ENCODE measurements around the gene POLK.

Gene POLK

GRCh38 chr5:75623846-75624245 is 112.2 kb downstream of the POLK start:
- Histone ChIP-seq H3K27me3 (ENCODE audit: insufficient read depth, poor library complexity, severe bottlenecking) (no peaks in the 10 kb centered on the region), H3K4me1 (ENCODE audit: insufficient read depth, poor library complexity, severe bottlenecking) (peaks cover 13% of the 10 kb centered on the region), H3K36me3 (ENCODE audit: low read depth) (no peaks in the 10 kb centered on the region), H3K4me3 (ENCODE audit: severe bottlenecking) (no peak overlapping the region), H3K9me3 (ENCODE audit: severe bottlenecking) (no peaks in the 10 kb centered on the region), H3K27ac (ENCODE audit: poor library complexity, severe bottlenecking) (no peak overlapping the region)
- TF ChIP-seq, protein P1, sequence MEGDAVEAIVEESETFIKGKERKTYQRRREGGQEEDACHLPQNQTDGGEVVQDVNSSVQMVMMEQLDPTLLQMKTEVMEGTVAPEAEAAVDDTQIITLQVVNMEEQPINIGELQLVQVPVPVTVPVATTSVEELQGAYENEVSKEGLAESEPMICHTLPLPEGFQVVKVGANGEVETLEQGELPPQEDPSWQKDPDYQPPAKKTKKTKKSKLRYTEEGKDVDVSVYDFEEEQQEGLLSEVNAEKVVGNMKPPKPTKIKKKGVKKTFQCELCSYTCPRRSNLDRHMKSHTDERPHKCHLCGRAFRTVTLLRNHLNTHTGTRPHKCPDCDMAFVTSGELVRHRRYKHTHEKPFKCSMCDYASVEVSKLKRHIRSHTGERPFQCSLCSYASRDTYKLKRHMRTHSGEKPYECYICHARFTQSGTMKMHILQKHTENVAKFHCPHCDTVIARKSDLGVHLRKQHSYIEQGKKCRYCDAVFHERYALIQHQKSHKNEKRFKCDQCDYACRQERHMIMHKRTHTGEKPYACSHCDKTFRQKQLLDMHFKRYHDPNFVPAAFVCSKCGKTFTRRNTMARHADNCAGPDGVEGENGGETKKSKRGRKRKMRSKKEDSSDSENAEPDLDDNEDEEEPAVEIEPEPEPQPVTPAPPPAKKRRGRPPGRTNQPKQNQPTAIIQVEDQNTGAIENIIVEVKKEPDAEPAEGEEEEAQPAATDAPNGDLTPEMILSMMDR (IDR thresholded peaks at IDR 0.05; ENCODE audit: poor library complexity, severe bottlenecking), result no peak
- ATAC-seq (ENCODE audit: low read depth) (0 out of 3 replicates have a peak, but pooled peaks have one; percentile 11), DNase-seq (ENCODE audit: low spot score) (no peak)

DNA sequence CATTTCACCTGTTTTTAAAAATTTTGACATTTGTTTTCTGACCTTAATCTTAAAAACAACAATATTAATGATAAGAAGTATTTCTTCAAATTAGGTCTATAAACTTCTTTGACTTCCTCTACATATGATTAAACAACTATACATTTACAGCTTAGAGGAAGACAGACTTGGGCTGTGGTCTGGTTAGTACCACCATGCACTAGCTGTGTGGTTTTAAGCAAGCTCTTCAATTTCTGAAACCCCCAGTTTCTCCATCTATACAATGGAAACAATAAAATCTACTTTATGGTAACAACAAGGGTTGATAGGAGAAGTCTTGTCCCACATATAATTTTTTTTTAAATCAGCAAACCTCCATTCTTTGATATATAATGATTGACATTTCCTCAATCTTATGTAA is 115.3 kb downstream of the POLK start:
- TF ChIP-seq, protein P1 (IDR thresholded peaks at IDR 0.05; ENCODE audit: poor library complexity, severe bottlenecking), result no peak
- no peaks in the 10 kb centered on the region for H3K27me3 ChIP-seq (ENCODE audit: insufficient read depth, poor library complexity, severe bottlenecking)

DNA sequence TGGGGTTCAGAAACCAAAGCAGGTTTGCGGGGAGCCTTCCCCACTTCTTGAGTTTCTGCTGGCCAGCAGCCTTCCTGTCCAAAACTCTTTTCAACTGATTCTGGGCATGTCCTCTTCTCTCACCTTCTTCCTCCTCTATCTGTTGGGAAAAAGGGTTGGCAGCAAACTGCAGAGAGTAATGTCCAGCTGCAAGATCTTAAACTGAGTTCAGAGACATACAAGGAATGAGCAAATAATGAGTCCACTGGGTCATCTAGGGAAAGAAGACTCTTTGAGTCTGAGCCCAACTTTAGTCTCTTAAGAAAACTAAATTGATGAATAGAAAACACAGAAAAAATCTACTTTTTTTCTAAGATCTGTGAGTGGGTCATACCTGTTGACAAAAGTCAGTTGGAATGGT is 116.1 kb downstream of the POLK start:
- TF ChIP-seq, protein P1 (IDR thresholded peaks at IDR 0.05; ENCODE audit: poor library complexity, severe bottlenecking), result no peak

More for the DNA sequence above, 115.3 kb downstream of the POLK start:
- ATAC-seq (ENCODE audit: low read depth) (no peak), DNase-seq (ENCODE audit: low spot score) (no peak)
- Histone ChIP-seq H3K27ac (ENCODE audit: poor library complexity, severe bottlenecking) (no peak overlapping the region), H3K4me1 (ENCODE audit: insufficient read depth, poor library complexity, severe bottlenecking) (peaks cover 11% of the 10 kb centered on the region), H3K36me3 (ENCODE audit: low read depth) (no peaks in the 10 kb centered on the region), H3K9me3 (ENCODE audit: severe bottlenecking) (no peaks in the 10 kb centered on the region), H3K4me3 (ENCODE audit: severe bottlenecking) (no peak overlapping the region)

GRCh38 chr5:75630875-75631274 is 119.2 kb downstream of the POLK start:
- Histone ChIP-seq H3K4me3 (ENCODE audit: severe bottlenecking) (no peak overlapping the region), H3K27ac (ENCODE audit: poor library complexity, severe bottlenecking) (no peak overlapping the region), H3K36me3 (ENCODE audit: low read depth) (no peaks in the 10 kb centered on the region), H3K4me1 (ENCODE audit: insufficient read depth, poor library complexity, severe bottlenecking) (no peaks in the 10 kb centered on the region), H3K27me3 (ENCODE audit: insufficient read depth, poor library complexity, severe bottlenecking) (no peaks in the 10 kb centered on the region), H3K9me3 (ENCODE audit: severe bottlenecking) (no peaks in the 10 kb centered on the region)
- TF ChIP-seq, protein P1 (IDR thresholded peaks at IDR 0.05; ENCODE audit: poor library complexity, severe bottlenecking), result no peak
- DNase-seq (ENCODE audit: low spot score) (no peak), ATAC-seq (ENCODE audit: low read depth) (no peak)

More for the DNA sequence above, 116.1 kb downstream of the POLK start:
- DNase-seq (ENCODE audit: low spot score), result no peak
- H3K27ac ChIP-seq (ENCODE audit: poor library complexity, severe bottlenecking), result no peak overlapping the region
- H3K4me1 ChIP-seq (ENCODE audit: insufficient read depth, poor library complexity, severe bottlenecking), result peaks cover 5% of the 10 kb centered on the region
- no peak for ATAC-seq (ENCODE audit: low read depth)
- no peaks in the 10 kb centered on the region for H3K9me3 ChIP-seq (ENCODE audit: severe bottlenecking)
- H3K36me3 ChIP-seq (ENCODE audit: low read depth), result no peaks in the 10 kb centered on the region
- no peak overlapping the region for H3K4me3 ChIP-seq (ENCODE audit: severe bottlenecking)
- H3K27me3 ChIP-seq (ENCODE audit: insufficient read depth, poor library complexity, severe bottlenecking), result no peaks in the 10 kb centered on the region

DNA sequence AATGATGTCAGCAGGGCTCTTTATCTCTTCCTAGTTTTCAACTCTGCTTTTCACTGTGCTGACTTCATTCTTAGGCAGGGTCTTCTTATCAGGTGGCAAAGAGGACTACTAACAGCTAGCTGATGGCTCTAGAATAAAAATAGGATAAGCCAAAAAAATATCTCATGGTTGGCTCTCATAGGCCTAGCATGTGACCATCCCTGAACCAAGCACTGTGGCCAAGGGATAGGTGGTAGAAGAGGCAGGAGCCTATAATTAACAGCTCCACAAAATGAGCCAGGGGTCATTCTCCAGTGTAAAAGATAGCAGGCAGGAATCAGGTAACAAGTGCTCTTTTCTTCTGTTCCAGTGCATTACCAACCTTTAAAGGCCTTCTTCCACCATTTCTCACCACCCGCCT is 120.6 kb downstream of the POLK start:
- ATAC-seq (ENCODE audit: low read depth), result no peak
- Histone ChIP-seq H3K27ac (ENCODE audit: poor library complexity, severe bottlenecking) (no peak overlapping the region), H3K4me3 (ENCODE audit: severe bottlenecking) (no peak overlapping the region), H3K27me3 (ENCODE audit: insufficient read depth, poor library complexity, severe bottlenecking) (no peaks in the 10 kb centered on the region), H3K36me3 (ENCODE audit: low read depth) (no peaks in the 10 kb centered on the region), H3K9me3 (ENCODE audit: severe bottlenecking) (no peaks in the 10 kb centered on the region), H3K4me1 (ENCODE audit: insufficient read depth, poor library complexity, severe bottlenecking) (no peaks in the 10 kb centered on the region)
- DNase-seq (ENCODE audit: low spot score), result no peak
- TF ChIP-seq, protein P1 (IDR thresholded peaks at IDR 0.05; ENCODE audit: poor library complexity, severe bottlenecking), result no peak
